Peyer's patch (tissue), 4 donors: ENCODE data around the gene LITAFD.

ENCODE experiments used
- POLR2A ChIP-seq, 2 donors: fragments of 450-650 bp; IDR thresholded peaks; one replicate each; pipeline ENCODE4 v1.5.1; 2017; ENCODE audit warnings: antibody characterized with exemption in 2 of 2, mild to moderate bottlenecking in 2 of 2, moderate library complexity in 2 of 2
- TF ChIP-seq, protein P1 (sequence below), 6 experiments: fragments of 450-650 bp in 4 of 6; fragments of 200-600 bp in 2 of 6; sonication (generic) in 1 of 6; IDR thresholded peaks; one replicate each; pipeline ENCODE4 v1.5.1; 2017 to 2019; ENCODE audit warnings: antibody characterized with exemption in 6 of 6, mild to moderate bottlenecking in 3 of 6, moderate library complexity in 1 of 6

- TF ChIP-seq, protein P1, sequence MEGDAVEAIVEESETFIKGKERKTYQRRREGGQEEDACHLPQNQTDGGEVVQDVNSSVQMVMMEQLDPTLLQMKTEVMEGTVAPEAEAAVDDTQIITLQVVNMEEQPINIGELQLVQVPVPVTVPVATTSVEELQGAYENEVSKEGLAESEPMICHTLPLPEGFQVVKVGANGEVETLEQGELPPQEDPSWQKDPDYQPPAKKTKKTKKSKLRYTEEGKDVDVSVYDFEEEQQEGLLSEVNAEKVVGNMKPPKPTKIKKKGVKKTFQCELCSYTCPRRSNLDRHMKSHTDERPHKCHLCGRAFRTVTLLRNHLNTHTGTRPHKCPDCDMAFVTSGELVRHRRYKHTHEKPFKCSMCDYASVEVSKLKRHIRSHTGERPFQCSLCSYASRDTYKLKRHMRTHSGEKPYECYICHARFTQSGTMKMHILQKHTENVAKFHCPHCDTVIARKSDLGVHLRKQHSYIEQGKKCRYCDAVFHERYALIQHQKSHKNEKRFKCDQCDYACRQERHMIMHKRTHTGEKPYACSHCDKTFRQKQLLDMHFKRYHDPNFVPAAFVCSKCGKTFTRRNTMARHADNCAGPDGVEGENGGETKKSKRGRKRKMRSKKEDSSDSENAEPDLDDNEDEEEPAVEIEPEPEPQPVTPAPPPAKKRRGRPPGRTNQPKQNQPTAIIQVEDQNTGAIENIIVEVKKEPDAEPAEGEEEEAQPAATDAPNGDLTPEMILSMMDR (IDR thresholded peaks at IDR 0.05) = no peak
- TF ChIP-seq POLR2A (IDR thresholded peaks at IDR 0.05) = no peak
Observed at GRCh38 chr16:8908810-8909468, 26.8 kb downstream of the LITAFD start.
